ENCODE data around the gene ACER1. TPM values are rescaled to one million over a fixed set of nuclear protein-coding genes. Genes with fewer than 3 reads are reported as not detected.
"Not testable (repeated sequence)": the region's sequence is repeated elsewhere in the genome, so short reads cannot be mapped to it uniquely, and the experiment has no call there.

The ACER1 gene
- total RNA-seq, 2 donors from 2014 or later: not detected

GRCh38 chr19:6362027-6362350 lies 28.6 kb upstream of the ACER1 start:
- H3K9me3 ChIP-seq (ENCODE audit: control insufficient read depth, low read length): no peaks in the 10 kb centered on the region
- peak overlapping the region; percentile 84 for H3K27ac Mint-ChIP-seq
- peak overlapping the region; percentile 86 for H3K4me3 ChIP-seq (ENCODE audit: low read length)
- H3K4me1 ChIP-seq (ENCODE audit: control insufficient read depth, insufficient read depth, low read length): no peaks in the 10 kb centered on the region
- WGBS, 2 experiments (ENCODE audit: insufficient coverage in 1 of 2, insufficient read length in 1 of 2): 0 to 4% methylated on average over 7 of the region's 7 CpGs
- H3K36me3 Mint-ChIP-seq (ENCODE audit: low read depth): peaks cover 25% of the 10 kb centered on the region
- TF ChIP-seq, protein P1, sequence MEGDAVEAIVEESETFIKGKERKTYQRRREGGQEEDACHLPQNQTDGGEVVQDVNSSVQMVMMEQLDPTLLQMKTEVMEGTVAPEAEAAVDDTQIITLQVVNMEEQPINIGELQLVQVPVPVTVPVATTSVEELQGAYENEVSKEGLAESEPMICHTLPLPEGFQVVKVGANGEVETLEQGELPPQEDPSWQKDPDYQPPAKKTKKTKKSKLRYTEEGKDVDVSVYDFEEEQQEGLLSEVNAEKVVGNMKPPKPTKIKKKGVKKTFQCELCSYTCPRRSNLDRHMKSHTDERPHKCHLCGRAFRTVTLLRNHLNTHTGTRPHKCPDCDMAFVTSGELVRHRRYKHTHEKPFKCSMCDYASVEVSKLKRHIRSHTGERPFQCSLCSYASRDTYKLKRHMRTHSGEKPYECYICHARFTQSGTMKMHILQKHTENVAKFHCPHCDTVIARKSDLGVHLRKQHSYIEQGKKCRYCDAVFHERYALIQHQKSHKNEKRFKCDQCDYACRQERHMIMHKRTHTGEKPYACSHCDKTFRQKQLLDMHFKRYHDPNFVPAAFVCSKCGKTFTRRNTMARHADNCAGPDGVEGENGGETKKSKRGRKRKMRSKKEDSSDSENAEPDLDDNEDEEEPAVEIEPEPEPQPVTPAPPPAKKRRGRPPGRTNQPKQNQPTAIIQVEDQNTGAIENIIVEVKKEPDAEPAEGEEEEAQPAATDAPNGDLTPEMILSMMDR (conservative IDR thresholded peaks at IDR 0.05): no peak
- peak overlapping the region; percentile 75 for H3K4me3 Mint-ChIP-seq
- no peak for DNase-seq
- H3K9ac ChIP-seq (ENCODE audit: extremely low read depth, low read length, poor library complexity, severe bottlenecking): peak overlapping the region; percentile 49
- peaks cover 23% of the 10 kb centered on the region for H3K36me3 ChIP-seq (ENCODE audit: control insufficient read depth, insufficient read depth, low read length)
- no peak overlapping the region for H3K27ac ChIP-seq (ENCODE audit: low read depth, low read length)
- no peaks in the 10 kb centered on the region for H3K9me3 Mint-ChIP-seq
- no peaks in the 10 kb centered on the region for H3K27me3 ChIP-seq (ENCODE audit: control insufficient read depth, insufficient read depth, low read length, poor library complexity, severe bottlenecking)
- H3K4me1 Mint-ChIP-seq: peaks cover 3% of the 10 kb centered on the region
- peaks cover 4% of the 10 kb centered on the region for H3K27me3 Mint-ChIP-seq (ENCODE audit: insufficient read depth)

GRCh38 chr19:6360857-6361216 lies 27.4 kb upstream of the ACER1 start:
- H3K9me3 Mint-ChIP-seq; H3K9ac ChIP-seq (ENCODE audit: extremely low read depth, low read length, poor library complexity, severe bottlenecking); H3K27ac Mint-ChIP-seq; H3K9me3 ChIP-seq (ENCODE audit: control insufficient read depth, low read length); H3K4me1 ChIP-seq (ENCODE audit: control insufficient read depth, insufficient read depth, low read length); DNase-seq; H3K27ac ChIP-seq (ENCODE audit: low read depth, low read length); H3K4me1 Mint-ChIP-seq; H3K27me3 ChIP-seq (ENCODE audit: control insufficient read depth, insufficient read depth, low read length, poor library complexity, severe bottlenecking); H3K27me3 Mint-ChIP-seq (ENCODE audit: insufficient read depth): not testable (repeated sequence)
- 92 to 99% methylated on average over 10 of the region's 10 CpGs for WGBS, 2 experiments (ENCODE audit: insufficient coverage in 1 of 2, insufficient read length in 1 of 2)
- H3K36me3 Mint-ChIP-seq (ENCODE audit: low read depth): peaks cover 17% of the 10 kb centered on the region
- H3K4me3 Mint-ChIP-seq: peak overlapping the region; percentile 75
- H3K4me3 ChIP-seq (ENCODE audit: low read length): peak overlapping the region; percentile 86
- peaks cover 13% of the 10 kb centered on the region for H3K36me3 ChIP-seq (ENCODE audit: control insufficient read depth, insufficient read depth, low read length)

DNA sequence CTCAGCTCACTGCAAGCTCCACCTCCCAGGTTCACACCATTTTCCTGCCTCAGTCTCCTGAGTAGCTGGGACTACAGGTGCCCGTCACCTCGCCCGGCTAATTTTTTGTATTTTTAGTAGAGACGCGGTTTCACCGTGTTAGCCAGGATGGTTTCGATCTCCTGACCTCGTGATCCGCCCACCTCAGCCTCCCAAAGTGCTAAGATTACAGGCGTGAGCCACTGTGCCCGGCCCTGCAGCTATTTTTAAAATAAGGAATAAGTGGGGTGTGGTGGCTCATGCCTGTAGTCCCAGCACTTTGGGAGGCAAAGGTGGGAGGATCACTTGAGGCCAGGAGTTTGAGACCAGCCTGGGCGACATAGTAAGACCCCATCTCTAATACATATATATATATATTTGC lies 27.0 kb upstream of the ACER1 start:
- H3K9ac ChIP-seq (ENCODE audit: extremely low read depth, low read length, poor library complexity, severe bottlenecking); H3K36me3 ChIP-seq (ENCODE audit: control insufficient read depth, insufficient read depth, low read length); DNase-seq; H3K4me3 Mint-ChIP-seq; H3K4me3 ChIP-seq (ENCODE audit: low read length); H3K4me1 Mint-ChIP-seq; H3K27me3 Mint-ChIP-seq (ENCODE audit: insufficient read depth); H3K4me1 ChIP-seq (ENCODE audit: control insufficient read depth, insufficient read depth, low read length); H3K9me3 Mint-ChIP-seq; H3K27me3 ChIP-seq (ENCODE audit: control insufficient read depth, insufficient read depth, low read length, poor library complexity, severe bottlenecking); H3K9me3 ChIP-seq (ENCODE audit: control insufficient read depth, low read length); H3K27ac Mint-ChIP-seq; H3K27ac ChIP-seq (ENCODE audit: low read depth, low read length): not testable (repeated sequence)
- WGBS, 2 experiments (ENCODE audit: insufficient coverage in 1 of 2, insufficient read length in 1 of 2): 86 to 98% methylated on average over 2 to 11 of the region's 12 CpGs
- peaks cover 13% of the 10 kb centered on the region for H3K36me3 Mint-ChIP-seq (ENCODE audit: low read depth)

DNA sequence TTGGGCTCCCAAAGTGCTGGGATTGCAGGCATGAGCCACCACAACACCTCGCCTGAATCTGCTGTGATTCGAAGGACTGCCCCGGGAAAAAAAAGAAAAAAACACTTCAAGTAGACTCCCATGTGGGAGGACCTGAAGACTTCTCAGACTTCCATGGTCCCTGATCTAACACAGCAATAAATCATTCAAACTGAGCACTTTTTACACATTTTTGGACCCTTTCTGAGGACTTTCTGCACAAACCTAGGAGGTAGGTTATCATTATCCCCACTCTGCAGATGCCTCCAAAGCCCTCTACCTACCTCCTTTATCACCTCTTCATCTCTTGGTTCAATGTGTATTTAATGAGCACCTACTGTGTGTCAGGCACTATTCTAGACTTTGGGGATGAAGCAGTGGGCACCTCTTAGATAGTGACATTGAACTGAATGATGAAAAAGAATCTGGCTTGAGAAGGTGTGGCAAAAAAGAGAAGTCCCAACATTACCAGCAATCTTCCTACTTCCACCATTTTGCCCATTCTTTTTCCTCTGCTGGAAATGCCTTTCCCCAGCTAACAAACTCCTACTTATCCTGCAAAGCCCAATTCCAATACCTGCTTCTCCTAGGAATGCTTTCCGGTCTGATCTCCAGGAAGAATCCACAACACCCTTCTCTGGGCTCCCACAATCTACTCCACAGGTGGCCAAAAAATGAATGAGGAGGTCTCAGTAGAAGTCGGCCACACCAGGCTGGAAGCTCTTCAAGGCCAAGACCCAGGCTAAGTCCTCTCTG lies 26.3 kb upstream of the ACER1 start:
- TF ChIP-seq, protein P1 (conservative IDR thresholded peaks at IDR 0.05): no peak
- Histone ChIP-seq H3K4me3 (ENCODE audit: low read length) (no peak overlapping the region), H3K27ac (ENCODE audit: low read depth, low read length) (no peak overlapping the region), H3K9me3 (ENCODE audit: control insufficient read depth, low read length) (no peaks in the 10 kb centered on the region), H3K36me3 (ENCODE audit: control insufficient read depth, insufficient read depth, low read length) (peaks cover 5% of the 10 kb centered on the region), H3K27me3 (ENCODE audit: control insufficient read depth, insufficient read depth, low read length, poor library complexity, severe bottlenecking) (no peaks in the 10 kb centered on the region), H3K4me1 (ENCODE audit: control insufficient read depth, insufficient read depth, low read length) (no peaks in the 10 kb centered on the region), H3K9ac (ENCODE audit: extremely low read depth, low read length, poor library complexity, severe bottlenecking) (no peak overlapping the region)
- no peak for DNase-seq
- Mint-ChIP-seq H3K36me3 (ENCODE audit: low read depth) (peaks cover 7% of the 10 kb centered on the region), H3K27ac (no peak overlapping the region), H3K4me1 (peaks cover 3% of the 10 kb centered on the region), H3K27me3 (ENCODE audit: insufficient read depth) (peaks cover 4% of the 10 kb centered on the region), H3K9me3 (peaks cover 4% of the 10 kb centered on the region), H3K4me3 (no peak overlapping the region)
- WGBS, 2 experiments (ENCODE audit: insufficient coverage in 1 of 2, insufficient read length in 1 of 2): 86 to 94% methylated on average over 5 of the region's 5 CpGs

Data from endodermal cell (in vitro differentiated cells).